Brain microvascular endothelial cell (primary cell): ENCODE data around the gene WNK1.
A peak's percentile ranks its signal among the peaks of the same experiment; 100 is the strongest.

Source experiments
- DNase-seq: peaks from one replicate; pipeline ENCODE4 v3.0.0-alpha.2; 2020
- H3K27ac ChIP-seq: fragments of 250-450 bp; sonication (Bioruptor Pico); 2 replicates; pipeline ENCODE4 v1.5.1; 2020; ENCODE audit warnings: mild to moderate bottlenecking, moderate library complexity
- H3K27me3 ChIP-seq: fragments of 250-450 bp; sonication (Bioruptor Pico); replicated peaks from 2 replicates; pipeline ENCODE4 v1.5.1; 2020; ENCODE audit warnings: mild to moderate bottlenecking
- H3K36me3 ChIP-seq: fragments of 250-450 bp; sonication (Bioruptor Pico); replicated peaks from 2 replicates; pipeline ENCODE4 v1.5.1; 2020; ENCODE audit warnings: mild to moderate bottlenecking
- H3K4me3 ChIP-seq: 2 replicates; pipeline ENCODE4 v1.5.1; 2011; ENCODE audit warnings: low read depth, mild to moderate bottlenecking, control low read depth, low read length, moderate library complexity
- CTCF ChIP-seq: IDR thresholded peaks from 2 replicates; pipeline ENCODE4 v1.5.1; 2011; ENCODE audit warnings: low read depth, mild to moderate bottlenecking, moderate library complexity, low read length, control low read depth, inconsistent platforms; ENCODE audit errors: missing control alignments
- in situ Hi-C: cut with HindIII; loops from 2 replicates; pipeline ENCODE4 v1.10.0; 2017; ENCODE audit warnings: low sequenced_read_pairs, low pct_ligation_motif_present

WNK1 gene

GRCh38 chr12:865614-866013 lies 113.2 kb downstream of the WNK1 start:
- H3K27ac ChIP-seq: no peak overlapping the region
- H3K4me3 ChIP-seq: no peak overlapping the region
- no peak for DNase-seq
- in situ Hi-C loops: no loop called here
- TF ChIP-seq CTCF: no peak
- peaks cover 30% of the 10 kb centered on the region for H3K36me3 ChIP-seq
- no peaks in the 10 kb centered on the region for H3K27me3 ChIP-seq

- no peak for TF ChIP-seq CTCF
- DNase-seq: no peak
- no peak overlapping the region for H3K27ac ChIP-seq
- in situ Hi-C loops: no loop called here
- no peak overlapping the region for H3K4me3 ChIP-seq
- peaks cover 28% of the 10 kb centered on the region for H3K36me3 ChIP-seq
- H3K27me3 ChIP-seq: no peaks in the 10 kb centered on the region
Measured at GRCh38 chr12:867905-868304, 115.5 kb downstream of the WNK1 start.

GRCh38 chr12:868722-869121 lies 116.3 kb downstream of the WNK1 start:
- in situ Hi-C loops: no loop called here
- Histone ChIP-seq H3K4me3 (no peak overlapping the region), H3K27ac (no peak overlapping the region), H3K27me3 (no peaks in the 10 kb centered on the region), H3K36me3 (peaks cover 27% of the 10 kb centered on the region)
- TF ChIP-seq CTCF: peak; percentile 35
- DNase-seq: no peak

GRCh38 chr12:870378-870777 lies 118.0 kb downstream of the WNK1 start:
- in situ Hi-C loops: no loop called here
- no peak overlapping the region for H3K27ac ChIP-seq
- peaks cover 25% of the 10 kb centered on the region for H3K36me3 ChIP-seq
- H3K4me3 ChIP-seq: no peak overlapping the region
- TF ChIP-seq CTCF: no peak
- no peaks in the 10 kb centered on the region for H3K27me3 ChIP-seq
- no peak for DNase-seq

GRCh38 chr12:873954-874353 lies 121.6 kb downstream of the WNK1 start:
- no peak overlapping the region for H3K4me3 ChIP-seq
- in situ Hi-C loops: no loop called here
- H3K27me3 ChIP-seq: no peaks in the 10 kb centered on the region
- peaks cover 19% of the 10 kb centered on the region for H3K36me3 ChIP-seq
- TF ChIP-seq CTCF: no peak
- H3K27ac ChIP-seq: no peak overlapping the region
- no peak for DNase-seq

- Histone ChIP-seq H3K27ac (no peak overlapping the region), H3K27me3 (no peaks in the 10 kb centered on the region), H3K4me3 (no peak overlapping the region), H3K36me3 (peaks cover 54% of the 10 kb centered on the region)
- in situ Hi-C loops: no loop called here
- peak; percentile 47 for DNase-seq
- no peak for TF ChIP-seq CTCF
Measured at GRCh38 chr12:879641-880040, 127.3 kb downstream of the WNK1 start.
